Natural killer cell treated with Interleukin-12 subunit alpha and Interleukin-12 subunit beta and Interleukin-15 and Interleukin-18, amount 100 ng/mL, for 72 hours (primary cell): ENCODE data around the gene NECTIN1. TPM values are rescaled to one million over a fixed set of nuclear protein-coding genes. Genes with fewer than 3 reads are reported as not detected.

Source experiments
- ATAC-seq, 2 donors: fragments of 150-1000 bp; cut with Tn5 transposase in 1 of 2; sonication (Bioruptor Pico), chemical (Tn5 transposase) in 1 of 2; 2 replicates each; pipeline ENCODE4 v1.10.0; 2021
- DNase-seq: peaks from one replicate; pipeline ENCODE4 v3.0.0; 2022; ENCODE audit warnings: low spot score
- H3K27ac Mint-ChIP-seq, 2 donors: 1 replicate in 1 of 2; 2 replicates in 1 of 2; pipeline ENCODE4 v1.8.0; 2022; ENCODE audit warnings: mixed read lengths in 2 of 2, mild to moderate bottlenecking in 1 of 2, moderate library complexity in 1 of 2
- H3K27me3 Mint-ChIP-seq, 2 donors: 1 replicate in 1 of 2; 2 replicates in 1 of 2; pipeline ENCODE4 v1.8.0; 2022; ENCODE audit warnings: mixed read lengths in 2 of 2
- H3K36me3 Mint-ChIP-seq: one replicate; pipeline ENCODE4 v1.8.0; 2022; ENCODE audit warnings: mixed read lengths
- H3K4me1 Mint-ChIP-seq, 2 donors: 1 replicate in 1 of 2; 2 replicates in 1 of 2; pipeline ENCODE4 v1.8.0; 2022; ENCODE audit warnings: low read depth in 2 of 2, mixed read lengths in 2 of 2, mild to moderate bottlenecking in 1 of 2
- H3K4me3 Mint-ChIP-seq: one replicate; pipeline ENCODE4 v1.8.0; 2022; ENCODE audit warnings: mixed read lengths
- H3K9me3 Mint-ChIP-seq: 2 replicates; pipeline ENCODE4 v1.8.0; 2022; ENCODE audit warnings: mixed read lengths
- total RNA-seq, 2 donors: library from RNA; stranded (reverse); gene quantifications; one replicate each; pipeline ENCODE4 v1.2.3, GENCODE V29; 2022

The NECTIN1 gene
- total RNA-seq, 2 donors from 2014 or later = 2.3 to 2.6 TPM

DNA sequence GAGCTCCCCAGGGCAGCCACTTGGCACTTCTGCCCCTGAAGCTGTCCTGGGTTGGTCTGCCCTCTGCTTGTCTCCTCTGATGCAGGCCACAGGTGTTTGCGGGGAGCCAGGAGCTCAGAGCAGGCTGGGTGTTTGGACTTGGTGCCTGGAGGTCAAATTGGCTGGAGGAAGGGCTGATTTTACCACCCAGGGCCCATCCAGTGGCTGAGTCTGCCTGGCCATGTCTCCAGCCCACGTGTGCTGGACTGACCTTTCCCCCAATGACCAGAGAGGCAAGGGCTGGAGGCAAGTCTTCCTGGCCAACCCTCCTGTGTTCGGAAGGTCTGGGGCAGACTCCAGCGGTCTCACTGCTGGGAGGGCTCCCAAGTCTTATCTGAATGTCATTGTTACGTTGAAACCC is 84.0 kb downstream of the NECTIN1 start:
- H3K36me3 Mint-ChIP-seq = no peaks in the 10 kb centered on the region
- H3K27ac Mint-ChIP-seq = no peak overlapping the region
- no peaks in the 10 kb centered on the region for H3K4me1 Mint-ChIP-seq
- no peak for ATAC-seq
- peaks cover 4% of the 10 kb centered on the region for H3K9me3 Mint-ChIP-seq
- H3K27me3 Mint-ChIP-seq = peaks cover 5 to 6% of the 10 kb centered on the region in 2 donors
- H3K4me3 Mint-ChIP-seq = no peak overlapping the region
- DNase-seq = no peak

DNA sequence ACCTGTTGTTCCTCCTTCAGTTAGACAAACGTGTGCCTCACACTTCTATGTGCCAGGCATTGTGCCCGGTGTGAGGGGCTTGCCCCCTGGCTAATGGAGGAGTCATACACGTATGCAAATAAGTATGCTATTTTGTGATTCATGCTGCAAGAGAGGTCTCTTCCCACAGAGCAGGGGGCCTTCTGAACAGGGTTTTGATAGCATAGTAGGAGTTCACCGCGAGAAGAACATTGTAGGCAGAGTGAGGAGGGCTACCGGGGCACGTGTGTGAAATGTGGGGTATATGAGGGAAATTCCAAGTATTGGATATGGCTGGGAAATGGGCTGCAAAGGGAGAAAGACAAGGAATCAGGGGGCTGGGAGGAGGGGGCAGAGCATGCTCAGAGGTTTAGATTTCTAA is 84.5 kb downstream of the NECTIN1 start:
- H3K4me1 Mint-ChIP-seq = no peaks in the 10 kb centered on the region
- H3K27me3 Mint-ChIP-seq = peaks cover 5 to 6% of the 10 kb centered on the region in 2 donors
- peaks cover 4% of the 10 kb centered on the region for H3K9me3 Mint-ChIP-seq
- H3K27ac Mint-ChIP-seq = no peak overlapping the region
- no peaks in the 10 kb centered on the region for H3K36me3 Mint-ChIP-seq
- no peak overlapping the region for H3K4me3 Mint-ChIP-seq
- no peak for ATAC-seq
- DNase-seq = no peak

DNA sequence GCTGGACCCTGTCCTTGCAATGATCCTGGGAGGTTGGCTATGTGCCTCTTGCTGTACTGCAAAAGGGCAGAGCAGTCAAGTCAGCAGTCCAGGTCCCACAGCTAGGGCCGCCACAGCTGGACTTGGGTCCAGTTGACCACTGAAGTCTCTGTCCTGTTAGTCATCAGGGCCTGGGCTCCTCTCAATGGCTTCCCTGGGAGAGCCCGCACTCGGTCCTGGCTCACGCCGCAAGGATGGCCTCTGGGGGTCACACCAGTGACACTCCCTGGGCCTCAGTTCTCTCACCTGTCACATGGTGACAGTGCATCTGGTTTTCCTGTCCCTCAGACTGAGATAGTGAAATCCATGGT is 85.1 kb downstream of the NECTIN1 start:
- Mint-ChIP-seq H3K4me1 (no peaks in the 10 kb centered on the region), H3K36me3 (no peaks in the 10 kb centered on the region), H3K27ac (no peak overlapping the region), H3K9me3 (peaks cover 4% of the 10 kb centered on the region), H3K4me3 (no peak overlapping the region), H3K27me3 (peaks cover 5 to 6% of the 10 kb centered on the region in 2 donors)
- no peak for ATAC-seq
- DNase-seq = no peak

DNA sequence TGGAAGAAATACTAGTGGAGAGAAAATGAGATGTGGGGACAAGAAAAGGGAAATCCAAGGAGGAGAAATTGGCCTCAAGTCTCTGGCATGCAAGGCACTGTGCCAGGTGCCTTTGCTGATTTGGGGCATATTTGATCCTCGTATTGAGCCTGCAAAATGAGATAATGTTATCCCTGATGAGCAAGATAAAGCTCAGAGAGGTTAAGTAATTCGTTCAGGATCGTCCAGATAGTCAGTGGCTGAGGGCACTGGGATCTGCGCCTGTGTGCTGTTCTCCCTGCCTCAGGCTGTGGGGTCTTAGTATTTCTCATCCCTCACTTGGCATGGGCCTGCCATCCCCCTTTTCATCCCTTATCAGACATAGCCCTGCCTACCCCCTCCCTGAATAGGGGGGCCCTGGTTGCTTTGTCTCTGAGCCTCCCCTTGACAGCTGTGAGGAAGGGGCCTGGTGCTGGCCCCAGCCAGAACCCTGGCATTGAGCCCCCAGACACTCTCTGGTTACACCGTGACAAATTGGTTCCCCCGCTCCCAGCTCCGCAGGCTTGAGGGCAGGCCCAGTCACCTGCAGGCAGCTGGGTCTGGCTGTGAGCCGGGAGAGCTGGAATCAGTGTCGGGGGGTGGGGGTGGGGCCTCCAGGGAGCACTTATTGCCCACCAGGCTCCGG is 85.7 kb downstream of the NECTIN1 start:
- no peak overlapping the region for H3K27ac Mint-ChIP-seq
- H3K4me3 Mint-ChIP-seq = no peak overlapping the region
- DNase-seq (no peak), ATAC-seq (no peak)
- H3K4me1 Mint-ChIP-seq = no peaks in the 10 kb centered on the region
- peaks cover 5 to 6% of the 10 kb centered on the region in 2 donors for H3K27me3 Mint-ChIP-seq
- no peaks in the 10 kb centered on the region for H3K36me3 Mint-ChIP-seq
- H3K9me3 Mint-ChIP-seq = peaks cover 4% of the 10 kb centered on the region

GRCh38 chr11:119641983-119642745 is 86.8 kb downstream of the NECTIN1 start:
- Mint-ChIP-seq H3K36me3 (no peaks in the 10 kb centered on the region), H3K9me3 (no peaks in the 10 kb centered on the region), H3K27me3 (peaks cover 5 to 6% of the 10 kb centered on the region in 2 donors), H3K4me1 (no peaks in the 10 kb centered on the region), H3K4me3 (no peak overlapping the region), H3K27ac (no peak overlapping the region)
- ATAC-seq = no peak
- no peak for DNase-seq

GRCh38 chr11:119640541-119640940 is 88.5 kb downstream of the NECTIN1 start:
- no peaks in the 10 kb centered on the region for H3K36me3 Mint-ChIP-seq
- no peaks in the 10 kb centered on the region for H3K4me1 Mint-ChIP-seq
- H3K27me3 Mint-ChIP-seq = peaks cover 4 to 5% of the 10 kb centered on the region in 2 donors
- H3K9me3 Mint-ChIP-seq = no peaks in the 10 kb centered on the region
- DNase-seq = no peak
- no peak for ATAC-seq
- H3K27ac Mint-ChIP-seq = no peak overlapping the region
- no peak overlapping the region for H3K4me3 Mint-ChIP-seq

DNA sequence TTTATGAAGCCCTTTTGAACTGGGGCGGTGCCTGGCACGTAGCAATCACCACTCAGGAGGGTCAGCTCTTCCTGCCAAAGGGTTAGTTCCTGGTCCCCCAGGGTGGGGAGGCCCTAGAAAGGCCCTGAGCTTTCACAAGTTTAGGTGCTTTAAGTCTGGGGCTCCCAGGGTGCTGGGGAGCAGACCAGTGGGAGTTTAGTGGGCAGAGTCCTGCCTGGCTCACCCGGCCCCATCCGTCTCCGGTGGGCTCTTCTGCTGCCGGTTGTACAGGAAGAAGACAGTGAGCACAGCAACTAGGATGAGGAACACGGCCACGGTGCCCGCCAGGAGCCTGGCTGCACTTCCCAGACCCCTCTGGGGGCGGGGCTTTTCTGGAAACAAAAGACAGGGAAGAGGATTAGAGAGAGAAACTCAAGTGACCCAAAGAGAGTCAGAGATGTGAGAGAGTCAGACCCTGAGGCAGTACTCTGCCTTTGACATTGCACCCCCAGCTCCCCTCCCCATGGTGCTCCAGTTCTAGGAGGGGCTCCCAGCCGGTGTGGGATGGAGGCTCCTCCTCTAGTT is 89.3 kb downstream of the NECTIN1 start:
- no peak for ATAC-seq
- DNase-seq = no peak
- Mint-ChIP-seq H3K4me1 (no peaks in the 10 kb centered on the region), H3K9me3 (no peaks in the 10 kb centered on the region), H3K36me3 (no peaks in the 10 kb centered on the region), H3K27ac (no peak overlapping the region), H3K4me3 (no peak overlapping the region), H3K27me3 (peaks cover 3 to 5% of the 10 kb centered on the region in 2 donors)

GRCh38 chr11:119638851-119639250 is 90.1 kb downstream of the NECTIN1 start:
- no peaks in the 10 kb centered on the region for H3K4me1 Mint-ChIP-seq
- H3K9me3 Mint-ChIP-seq = no peaks in the 10 kb centered on the region
- no peaks in the 10 kb centered on the region for H3K27me3 Mint-ChIP-seq
- no peak for ATAC-seq
- no peak for DNase-seq
- no peaks in the 10 kb centered on the region for H3K36me3 Mint-ChIP-seq
- no peak overlapping the region for H3K27ac Mint-ChIP-seq
- no peak overlapping the region for H3K4me3 Mint-ChIP-seq

GRCh38 chr11:119637481-119637880 is 91.5 kb downstream of the NECTIN1 start:
- Mint-ChIP-seq H3K4me1 (no peaks in the 10 kb centered on the region), H3K36me3 (no peaks in the 10 kb centered on the region), H3K27me3 (no peaks in the 10 kb centered on the region), H3K27ac (no peak overlapping the region), H3K4me3 (no peak overlapping the region), H3K9me3 (no peaks in the 10 kb centered on the region)
- no peak for DNase-seq
- no peak for ATAC-seq

GRCh38 chr11:119635776-119636175 is 93.2 kb downstream of the NECTIN1 start:
- no peaks in the 10 kb centered on the region for H3K36me3 Mint-ChIP-seq
- H3K4me3 Mint-ChIP-seq = no peak overlapping the region
- no peaks in the 10 kb centered on the region for H3K27me3 Mint-ChIP-seq
- no peaks in the 10 kb centered on the region for H3K9me3 Mint-ChIP-seq
- no peak overlapping the region for H3K27ac Mint-ChIP-seq
- no peaks in the 10 kb centered on the region for H3K4me1 Mint-ChIP-seq
- DNase-seq = no peak
- no peak for ATAC-seq

- Mint-ChIP-seq H3K9me3 (no peaks in the 10 kb centered on the region), H3K36me3 (no peaks in the 10 kb centered on the region), H3K4me1 (no peaks in the 10 kb centered on the region), H3K27ac (no peak overlapping the region), H3K4me3 (no peak overlapping the region), H3K27me3 (peaks cover 0 to 2% of the 10 kb centered on the region in 2 donors)
- no peak for ATAC-seq
- no peak for DNase-seq
Observed at GRCh38 chr11:119635041-119635740, 93.8 kb downstream of the NECTIN1 start.

GRCh38 chr11:119634301-119634700 is 94.7 kb downstream of the NECTIN1 start:
- DNase-seq (no peak), ATAC-seq (no peak)
- Mint-ChIP-seq H3K9me3 (no peaks in the 10 kb centered on the region), H3K4me1 (no peaks in the 10 kb centered on the region), H3K36me3 (no peaks in the 10 kb centered on the region), H3K27ac (no peak overlapping the region), H3K27me3 (peaks cover 0 to 2% of the 10 kb centered on the region in 2 donors), H3K4me3 (no peak overlapping the region)

DNA sequence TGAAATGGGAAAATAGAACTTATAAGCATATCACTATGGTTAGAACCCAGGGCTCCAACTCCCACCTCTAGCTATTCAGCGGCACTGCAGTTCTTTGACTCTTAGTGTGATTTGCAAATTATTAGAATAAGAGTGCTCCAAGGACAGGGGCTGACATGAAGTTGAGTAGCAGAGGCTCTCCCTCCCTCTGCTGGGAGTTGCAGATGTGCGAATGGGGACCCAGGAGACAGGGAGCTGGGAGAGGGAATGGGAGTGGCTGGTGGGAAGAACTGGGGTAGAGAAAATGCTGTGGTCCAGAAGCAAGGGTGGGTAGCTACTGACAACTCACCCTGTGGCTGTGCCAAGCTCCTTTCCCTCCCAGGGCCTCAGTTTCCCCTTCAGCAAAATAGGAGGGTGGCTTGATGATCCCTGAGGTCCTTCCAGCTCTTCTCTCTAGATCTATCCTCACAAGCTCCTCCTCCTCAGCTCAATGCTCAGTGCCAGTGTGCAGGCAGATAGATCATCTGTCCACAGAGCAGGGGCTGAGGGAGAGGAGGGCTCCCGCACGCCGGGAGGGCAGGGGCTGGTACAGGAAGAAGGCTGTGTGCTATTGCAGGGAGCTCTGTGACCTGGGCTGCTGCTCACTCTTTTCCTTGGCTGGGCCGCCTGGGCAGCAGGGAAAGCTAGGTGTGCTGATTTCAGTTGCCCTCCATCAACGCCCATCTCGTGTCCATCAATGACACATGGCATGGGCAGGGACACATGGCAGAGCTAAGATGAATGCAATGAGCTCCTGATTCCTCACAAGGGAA is 99.0 kb downstream of the NECTIN1 start:
- DNase-seq (no peak), ATAC-seq (no peak)
- H3K27ac Mint-ChIP-seq = no peak overlapping the region
- H3K36me3 Mint-ChIP-seq = no peaks in the 10 kb centered on the region
- H3K4me1 Mint-ChIP-seq = no peaks in the 10 kb centered on the region
- H3K27me3 Mint-ChIP-seq = peaks cover 0 to 4% of the 10 kb centered on the region in 2 donors
- no peaks in the 10 kb centered on the region for H3K9me3 Mint-ChIP-seq
- H3K4me3 Mint-ChIP-seq = no peak overlapping the region
